KOPT-K1 (cell line): ENCODE results near the gene CPEB1.
"Not testable (repeated sequence)": the region's sequence is repeated elsewhere in the genome, so short reads cannot be mapped to it uniquely, and the experiment has no call there.

Experiments
- H3K27ac ChIP-seq: fragments of 200-600 bp; sonication (generic); 2 replicates; pipeline ENCODE4 v1.5.1; 2016; ENCODE audit warnings: antibody characterized with exemption, mild to moderate bottlenecking, low read depth, low read length; ENCODE audit not compliant: poor library complexity, severe bottlenecking
- H3K36me3 ChIP-seq: fragments of 200-600 bp; sonication (generic); 2 replicates; pipeline ENCODE4 v1.5.1; 2017; ENCODE audit warnings: antibody characterized with exemption, mild to moderate bottlenecking, low read length, moderate library complexity; ENCODE audit not compliant: insufficient read depth
- H3K9me3 ChIP-seq: fragments of 200-600 bp; sonication (generic); 2 replicates; pipeline ENCODE4 v1.5.1; 2017; ENCODE audit warnings: antibody characterized with exemption, low read length, mild to moderate bottlenecking; ENCODE audit not compliant: insufficient read depth, poor library complexity, severe bottlenecking

CPEB1 gene

GRCh38 chr15:82535566-82536408, 111.4 kb downstream of the CPEB1 start:
- no peak overlapping the region for H3K27ac ChIP-seq
- peaks cover 69% of the 10 kb centered on the region for H3K36me3 ChIP-seq
- no peaks in the 10 kb centered on the region for H3K9me3 ChIP-seq

- peaks cover 69% of the 10 kb centered on the region for H3K36me3 ChIP-seq
Observed at GRCh38 chr15:82535151-82535550, 112.0 kb downstream of the CPEB1 start.

GRCh38 chr15:82534457-82534861, 112.7 kb downstream of the CPEB1 start:
- peaks cover 69% of the 10 kb centered on the region for H3K36me3 ChIP-seq
- not testable (repeated sequence) for H3K27ac ChIP-seq

More at GRCh38 chr15:82535151-82535550, 112.0 kb downstream of the CPEB1 start:
- H3K27ac ChIP-seq, H3K9me3 ChIP-seq: not testable (repeated sequence)

DNA sequence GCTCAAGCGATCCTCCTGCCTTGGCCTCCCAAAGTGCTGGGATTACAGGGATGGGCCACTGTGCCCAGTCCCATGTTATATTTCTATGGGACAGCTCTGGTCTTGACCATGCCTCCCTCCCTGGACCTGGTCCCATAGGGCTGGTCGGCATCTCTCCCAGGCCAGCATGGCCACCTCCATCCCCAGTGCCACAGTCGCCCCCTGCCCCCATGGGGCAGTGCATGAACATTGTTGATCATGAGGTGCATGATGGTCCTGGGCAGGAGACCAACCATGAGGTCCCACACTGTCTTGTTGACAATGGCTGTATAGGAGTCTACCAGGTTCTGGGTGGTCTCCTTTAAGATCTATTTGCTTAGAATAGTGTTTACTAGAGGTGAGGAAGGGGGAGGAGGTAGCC, 113.4 kb downstream of the CPEB1 start:
- H3K36me3 ChIP-seq: peaks cover 63% of the 10 kb centered on the region
- no peak overlapping the region for H3K27ac ChIP-seq

More at GRCh38 chr15:82534457-82534861, 112.7 kb downstream of the CPEB1 start:
- H3K9me3 ChIP-seq: not testable (repeated sequence)

GRCh38 chr15:82532991-82533481, 114.1 kb downstream of the CPEB1 start:
- H3K9me3 ChIP-seq: no peaks in the 10 kb centered on the region
- H3K36me3 ChIP-seq: peaks cover 55% of the 10 kb centered on the region
- no peak overlapping the region for H3K27ac ChIP-seq

More for the DNA sequence above, 113.4 kb downstream of the CPEB1 start:
- H3K9me3 ChIP-seq: no peaks in the 10 kb centered on the region

DNA sequence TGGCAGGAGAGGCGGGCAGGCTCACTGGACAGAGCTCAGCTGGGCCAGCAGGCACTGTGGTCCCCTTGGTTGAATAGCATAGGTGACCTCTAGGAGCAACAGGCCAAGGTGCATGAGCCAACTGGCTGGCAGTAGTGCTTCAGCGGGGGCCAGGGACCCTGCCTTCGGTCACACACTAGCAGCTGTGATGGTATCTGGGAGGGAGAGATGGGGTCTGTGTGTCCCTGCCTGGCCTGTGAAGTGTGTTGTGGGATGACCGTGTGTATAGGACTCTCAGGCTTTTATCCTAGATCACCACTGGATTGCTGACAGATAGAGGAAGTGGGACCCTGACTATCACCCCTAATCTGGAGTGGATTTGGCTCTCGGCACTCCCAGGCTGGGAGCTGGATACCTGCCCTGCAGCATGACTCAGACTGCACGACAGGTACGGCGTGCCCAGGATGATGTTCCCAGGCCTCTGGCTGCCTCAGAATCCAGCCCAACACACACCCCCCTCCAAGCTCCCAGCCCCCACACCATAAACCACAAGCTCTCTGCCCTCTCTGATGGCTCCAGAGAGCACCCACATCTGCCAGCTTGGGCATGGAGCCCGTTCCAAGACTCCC, 114.7 kb downstream of the CPEB1 start:
- Histone ChIP-seq H3K36me3 (peaks cover 50% of the 10 kb centered on the region), H3K27ac (no peak overlapping the region), H3K9me3 (no peaks in the 10 kb centered on the region)

GRCh38 chr15:82531496-82532382, 115.4 kb downstream of the CPEB1 start:
- Histone ChIP-seq H3K9me3 (no peaks in the 10 kb centered on the region), H3K36me3 (peaks cover 42% of the 10 kb centered on the region), H3K27ac (no peak overlapping the region)

DNA sequence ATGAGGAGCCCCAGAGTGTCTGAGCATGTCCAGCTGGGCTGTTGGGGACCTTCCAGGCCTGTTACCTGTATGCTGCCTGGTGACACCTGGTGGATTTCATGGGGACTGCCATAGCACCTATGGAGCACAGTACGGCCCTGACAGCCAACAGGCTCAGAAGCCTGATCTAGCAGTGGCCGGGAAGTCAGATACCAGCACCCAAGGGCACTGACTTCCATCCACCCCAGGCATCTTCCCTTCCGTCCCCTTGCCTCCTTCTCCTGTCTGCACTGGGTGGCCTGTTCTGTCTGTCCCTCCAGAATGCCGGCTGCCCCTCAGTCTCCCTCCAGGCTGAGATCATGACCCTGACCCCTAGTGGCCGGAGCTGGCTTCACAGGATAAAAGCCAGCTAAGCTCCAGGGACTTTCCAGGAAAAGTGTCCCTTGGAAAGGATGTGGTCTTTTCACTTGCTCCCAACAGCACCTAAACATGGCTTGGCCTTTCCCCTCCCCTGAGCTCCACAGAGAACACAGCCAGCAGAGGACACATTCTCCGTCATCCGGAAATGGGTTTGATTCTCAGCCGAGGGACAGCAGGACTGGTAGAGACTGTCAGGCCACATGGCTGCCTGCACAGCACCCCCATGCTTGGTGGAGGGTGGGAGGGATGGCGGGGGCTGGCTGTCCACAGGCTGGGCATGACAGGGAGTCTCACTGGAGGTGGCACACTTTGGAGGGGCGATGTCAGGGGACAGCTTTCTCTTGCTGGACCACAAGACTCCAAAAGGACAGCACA, 116.4 kb downstream of the CPEB1 start:
- Histone ChIP-seq H3K9me3 (no peaks in the 10 kb centered on the region), H3K27ac (no peak overlapping the region), H3K36me3 (peaks cover 33% of the 10 kb centered on the region)

GRCh38 chr15:82530006-82530405, 117.2 kb downstream of the CPEB1 start:
- Histone ChIP-seq H3K36me3 (peaks cover 25% of the 10 kb centered on the region), H3K27ac (no peak overlapping the region), H3K9me3 (no peaks in the 10 kb centered on the region)

DNA sequence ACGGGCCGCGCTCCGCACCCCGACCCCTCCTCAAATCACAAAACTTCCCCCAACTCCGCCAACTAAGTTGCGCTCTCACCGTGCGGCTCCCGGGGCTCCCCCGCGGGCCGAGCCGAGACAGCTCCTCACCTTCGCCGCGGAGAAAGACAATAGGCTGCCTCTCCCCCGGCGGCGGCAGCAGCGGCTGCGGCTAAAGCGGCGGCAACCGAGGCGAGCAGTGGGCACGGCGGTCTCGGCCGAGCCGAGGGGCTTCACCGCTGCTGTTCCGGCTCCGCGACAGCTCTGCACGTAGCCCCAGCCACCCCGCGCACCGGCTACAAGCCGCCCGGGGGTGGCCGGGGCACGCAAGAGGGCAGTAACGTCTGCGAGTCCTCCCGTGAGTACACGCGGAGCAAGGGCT, 133.6 kb downstream of the CPEB1 start:
- not testable (repeated sequence) for H3K9me3 ChIP-seq, H3K36me3 ChIP-seq

GRCh38 chr15:82507693-82508092, 139.5 kb downstream of the CPEB1 start:
- not testable (repeated sequence) for H3K9me3 ChIP-seq, H3K27ac ChIP-seq, H3K36me3 ChIP-seq

More for the DNA sequence above, 133.6 kb downstream of the CPEB1 start:
- not testable (repeated sequence) for H3K27ac ChIP-seq

GRCh38 chr15:82507087-82507486, 140.1 kb downstream of the CPEB1 start:
- H3K9me3 ChIP-seq, H3K36me3 ChIP-seq, H3K27ac ChIP-seq: not testable (repeated sequence)

DNA sequence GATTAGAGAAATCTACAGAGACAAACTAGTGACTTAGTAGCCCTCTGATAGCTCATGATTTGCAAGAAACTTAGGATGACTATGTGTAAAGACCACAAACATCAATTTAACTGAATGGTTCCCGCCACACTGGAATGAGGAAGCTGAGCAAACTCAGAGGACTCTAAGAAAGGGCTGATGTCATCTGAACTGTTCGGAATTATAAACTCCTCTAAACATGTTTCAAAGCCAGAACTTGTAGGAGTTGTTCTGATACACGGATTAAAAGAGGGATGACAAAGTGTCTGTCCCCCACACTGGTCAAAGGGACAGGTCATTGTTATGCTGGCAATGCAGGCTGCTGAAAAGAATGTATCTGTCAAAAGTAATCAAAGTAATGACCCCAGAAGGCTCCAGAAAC, 141.3 kb downstream of the CPEB1 start:
- H3K36me3 ChIP-seq, H3K9me3 ChIP-seq, H3K27ac ChIP-seq: not testable (repeated sequence)

DNA sequence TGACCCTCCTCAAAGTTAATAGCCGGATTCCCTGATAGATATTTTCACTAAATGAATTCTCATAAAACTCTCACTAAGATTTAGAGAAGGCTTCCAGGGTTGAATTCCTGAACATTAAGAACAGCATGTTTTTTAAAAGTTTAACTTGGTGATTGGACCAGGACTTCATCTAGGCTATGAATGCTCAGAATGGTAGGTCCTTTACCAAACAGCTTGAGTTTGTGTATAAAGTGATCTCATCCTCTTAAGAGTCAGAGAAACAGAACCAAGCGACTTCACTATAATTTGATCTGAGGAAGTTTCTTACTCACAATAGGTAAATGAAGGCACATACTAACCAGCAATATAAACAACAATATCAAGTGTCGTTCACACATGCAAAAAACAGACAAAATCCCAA, 143.1 kb downstream of the CPEB1 start:
- H3K36me3 ChIP-seq, H3K27ac ChIP-seq, H3K9me3 ChIP-seq: not testable (repeated sequence)
